ENCODE results near the gene PYGB.

Gene PYGB
- 55.7 to 152 (median 99.2) reads per million in 17 experiments for total RNA-seq

GRCh38 chr20:25247956-25248785 lies at the start of gene PYGB:
Gene PYGB (plus strand): TSS chr20:25248085. CDS start chr20:25248179, 94 bp downstream.
- peak; percentile 90 to 96 (median 94) for DNase-seq

- DNase-seq = no peak
These were observed 49.1 kb upstream of the PYGB start for GRCh38 chr20:25198663-25199383.

- no peak for DNase-seq
These were observed 48.2 kb upstream of the PYGB start for GRCh38 chr20:25199473-25200260.

DNA sequence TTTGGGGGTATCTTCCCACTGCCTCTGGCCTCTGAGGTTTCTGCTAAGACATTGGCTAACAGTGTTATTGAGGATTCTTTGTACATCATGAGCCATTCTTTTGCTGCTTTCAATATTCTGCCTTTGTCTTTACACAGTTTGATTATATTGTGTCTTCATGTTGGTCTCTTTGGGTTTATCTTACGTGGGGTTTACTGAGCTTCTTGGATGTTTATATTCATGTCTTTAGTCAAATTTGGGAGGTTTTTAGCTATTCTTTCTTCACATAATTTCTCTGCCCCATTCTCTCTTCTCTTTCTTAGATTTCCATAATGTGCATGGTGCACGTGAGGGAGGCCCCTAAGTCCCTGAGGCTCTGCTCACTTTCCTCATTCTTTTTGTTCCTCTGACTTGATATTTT lies 44.8 kb upstream of the PYGB start:
- DNase-seq = no peak

GRCh38 chr20:25203871-25204320 lies 44.0 kb upstream of the PYGB start:
- DNase-seq = peak; percentile 34 to 79 (median 62)

GRCh38 chr20:25204550-25205276 lies 43.2 kb upstream of the PYGB start:
- DNase-seq = peak; percentile 63 to 82 (median 72)

DNA sequence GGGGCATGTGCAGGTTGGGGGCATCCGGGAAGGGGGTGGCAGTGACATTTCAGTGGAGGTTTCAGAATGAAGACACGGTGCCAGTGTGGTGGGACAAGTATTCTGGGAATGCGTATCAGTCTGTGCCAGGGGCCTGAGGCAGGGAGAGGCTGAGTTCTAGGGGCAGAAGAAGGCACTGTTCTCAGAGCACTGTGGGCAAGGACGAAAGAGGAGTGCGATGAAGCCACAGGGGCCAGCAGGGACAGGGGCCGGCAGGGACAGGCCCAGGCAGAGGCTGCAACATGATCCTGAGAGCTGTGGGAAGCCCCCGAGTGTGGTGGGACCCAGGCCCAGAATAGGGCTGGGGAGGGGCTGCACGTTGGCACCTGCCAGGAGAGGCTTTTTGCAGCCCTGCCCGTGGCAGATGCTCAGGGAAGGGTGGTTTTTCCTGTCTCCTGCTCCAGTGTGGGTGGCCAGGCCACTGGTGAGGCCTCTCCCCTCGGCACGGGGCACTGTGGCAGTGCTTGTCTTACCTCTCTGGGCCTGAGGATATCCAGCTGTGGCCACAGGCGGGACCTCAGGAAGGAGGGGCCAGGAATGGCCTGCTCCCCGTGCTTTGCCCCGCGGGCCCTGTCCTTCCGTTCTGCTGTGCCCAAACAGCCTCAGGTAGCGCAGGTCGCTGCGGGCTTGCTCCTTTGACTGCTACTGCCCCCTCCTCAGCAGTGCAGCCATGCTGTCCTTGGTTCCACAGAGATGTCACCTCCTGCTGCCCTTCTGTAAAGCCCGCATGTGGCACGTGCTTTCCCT lies 42.4 kb upstream of the PYGB start:
- no peak for DNase-seq

DNA sequence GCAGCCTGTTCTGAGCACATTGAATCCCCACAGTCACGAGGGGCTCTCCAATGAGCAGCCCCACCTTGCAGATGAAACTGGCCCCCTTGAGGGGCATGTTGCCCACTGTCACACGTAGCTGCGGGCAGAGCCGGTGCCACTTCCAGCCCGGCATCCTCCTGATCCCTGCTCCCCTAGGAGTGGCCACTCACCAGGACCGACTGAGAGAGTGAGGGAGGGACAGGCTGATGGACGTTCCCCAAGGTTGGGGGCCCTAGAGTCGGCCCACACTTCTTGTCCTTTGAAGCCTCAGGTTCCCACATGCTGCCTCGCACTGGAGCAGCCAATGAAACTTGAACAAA lies 41.9 kb upstream of the PYGB start:
- DNase-seq = no peak

GRCh38 chr20:25206548-25206947 lies 41.3 kb upstream of the PYGB start:
- no peak for DNase-seq

GRCh38 chr20:25207149-25207959 lies 40.5 kb upstream of the PYGB start:
- DNase-seq = no peak

GRCh38 chr20:25207960-25208534 lies 39.8 kb upstream of the PYGB start:
- DNase-seq = no peak

- DNase-seq = no peak
These were observed 38.5 kb upstream of the PYGB start for GRCh38 chr20:25209400-25209799.

DNA sequence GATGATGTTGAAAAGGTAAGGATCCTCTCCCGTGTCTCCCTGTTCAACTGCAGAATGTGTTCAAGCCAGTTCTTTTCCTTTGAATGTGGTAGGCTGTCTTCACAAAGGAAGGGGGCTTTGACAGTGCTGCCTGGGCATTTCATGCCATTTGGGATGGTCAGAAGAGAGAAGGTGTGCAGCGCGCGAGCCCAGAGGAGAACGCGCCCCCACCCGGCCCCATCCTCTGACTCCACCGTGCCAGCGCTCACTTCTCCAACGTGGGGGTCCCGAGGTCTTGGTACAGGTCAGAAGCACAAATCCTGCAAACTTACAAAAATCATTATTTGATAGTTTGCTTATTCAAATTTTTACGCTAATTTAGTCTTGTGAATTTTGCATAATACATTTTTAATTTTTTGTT lies 38.0 kb upstream of the PYGB start:
- no peak for DNase-seq

- no peak for DNase-seq
These were observed 36.6 kb upstream of the PYGB start for GRCh38 chr20:25211273-25211672.

GRCh38 chr20:25212242-25212641 lies 35.6 kb upstream of the PYGB start:
- DNase-seq = no peak

DNA sequence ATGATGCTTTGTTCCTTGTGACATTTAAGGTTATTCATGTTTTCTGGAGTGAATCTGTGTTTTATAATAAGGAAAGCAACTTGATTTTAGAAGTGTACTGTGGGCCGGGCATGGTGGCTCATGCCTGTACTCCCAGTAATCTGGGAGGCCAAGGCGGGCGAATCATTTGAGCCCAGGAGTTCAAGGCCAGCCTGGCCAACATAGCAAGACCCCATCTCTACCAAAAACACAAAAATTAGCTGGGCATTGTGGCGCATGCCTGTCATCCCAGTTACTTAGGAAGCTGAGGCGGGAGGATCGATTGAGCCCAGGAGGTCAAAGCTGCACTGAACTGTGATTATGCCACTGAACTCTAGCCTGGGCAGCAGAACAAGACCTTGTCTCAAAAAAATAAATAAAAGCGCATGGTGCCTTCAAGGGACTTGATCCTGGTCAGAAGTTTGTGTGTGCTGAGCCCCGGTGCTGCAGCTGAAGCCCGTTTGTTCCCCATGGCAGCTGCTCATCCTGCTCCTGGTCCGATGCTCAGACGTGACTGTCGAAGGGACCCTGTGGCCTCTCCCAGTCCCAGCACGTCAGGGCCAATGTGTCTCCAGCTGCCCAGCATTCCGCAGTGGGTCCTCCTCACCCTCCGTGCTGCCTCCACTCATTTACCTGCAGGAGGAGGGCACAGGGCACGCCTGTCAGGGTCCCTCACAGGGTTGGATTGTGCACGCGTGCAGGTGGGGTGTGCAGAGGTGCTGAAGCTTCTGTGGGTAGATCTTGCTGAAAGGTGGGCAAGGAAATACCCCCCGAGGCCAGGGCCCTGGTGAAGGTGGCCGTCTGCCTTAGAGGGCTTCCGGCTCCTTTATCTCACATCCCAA lies 34.1 kb upstream of the PYGB start:
- no peak for DNase-seq

DNA sequence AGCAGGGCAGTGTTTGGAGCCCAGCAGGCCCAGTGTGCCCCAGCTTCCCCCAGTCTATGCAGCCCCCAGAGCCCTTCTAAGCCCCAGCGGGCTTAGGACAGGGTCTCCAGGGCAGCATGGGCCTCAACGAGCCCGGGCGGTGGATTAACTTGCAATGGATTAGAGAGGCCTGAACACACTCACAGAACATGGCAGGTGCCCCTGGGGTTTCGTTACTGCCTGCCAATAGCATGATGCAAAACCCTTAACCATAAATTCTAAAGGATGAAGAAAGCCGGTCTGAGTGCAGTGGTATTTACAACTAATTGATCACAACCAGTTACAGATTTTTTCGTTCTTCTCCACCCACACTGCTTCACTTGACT lies 33.5 kb upstream of the PYGB start:
- DNase-seq = no peak

DNA sequence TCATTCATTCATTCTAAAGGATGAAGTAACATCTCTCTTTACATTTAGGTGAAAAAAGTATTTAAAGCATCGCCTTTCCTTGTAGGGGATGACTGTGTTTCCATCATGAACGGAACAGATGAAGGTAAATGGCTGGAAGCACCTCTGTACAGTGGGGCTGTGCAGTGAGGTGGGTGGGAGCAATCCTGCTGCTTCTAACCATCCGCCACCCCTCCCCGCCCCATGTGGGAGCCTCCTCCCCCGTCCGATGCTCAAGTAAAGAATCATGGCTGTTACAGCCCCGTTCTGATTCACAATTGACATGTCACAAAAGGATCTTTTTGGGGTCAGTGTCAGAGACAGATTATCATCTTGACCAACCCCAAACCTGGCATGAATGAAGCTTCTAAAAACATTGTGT lies 33.1 kb upstream of the PYGB start:
- DNase-seq = no peak

DNA sequence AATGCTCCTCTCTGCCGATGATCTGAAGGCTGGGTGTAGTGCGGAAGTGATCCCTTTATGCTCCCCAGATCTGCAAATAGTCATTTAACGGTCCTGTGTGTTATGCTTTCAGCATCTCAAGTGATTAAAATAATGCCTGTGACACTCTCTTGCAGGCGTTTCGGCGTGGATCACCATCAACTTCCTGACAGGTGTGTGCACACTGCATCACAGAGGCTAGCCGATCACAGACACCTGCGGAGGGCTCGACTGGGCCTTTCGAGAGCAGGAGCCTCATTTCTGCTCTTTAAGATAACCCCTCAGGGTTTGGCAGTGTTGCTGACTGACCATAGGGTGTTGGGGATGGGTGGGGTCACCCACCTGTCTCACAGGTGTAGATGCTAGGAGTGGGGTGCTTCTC lies 32.4 kb upstream of the PYGB start:
- no peak for DNase-seq

All from suppressor macrophage (primary cell).